ENCODE measurements around the gene SREK1IP1. TPM values are rescaled to one million over a fixed set of nuclear protein-coding genes. Genes with fewer than 3 reads are reported as not detected.
A peak's percentile ranks its signal among the peaks of the same experiment; 100 is the strongest.

The SREK1IP1 gene
- total and polyA plus RNA-seq, 9 of the 15 experiments (the other 6 are each of a cell fraction or from before 2014, with no cell fraction given), result 6.9 to 45.2 (median 21.7) TPM

DNA sequence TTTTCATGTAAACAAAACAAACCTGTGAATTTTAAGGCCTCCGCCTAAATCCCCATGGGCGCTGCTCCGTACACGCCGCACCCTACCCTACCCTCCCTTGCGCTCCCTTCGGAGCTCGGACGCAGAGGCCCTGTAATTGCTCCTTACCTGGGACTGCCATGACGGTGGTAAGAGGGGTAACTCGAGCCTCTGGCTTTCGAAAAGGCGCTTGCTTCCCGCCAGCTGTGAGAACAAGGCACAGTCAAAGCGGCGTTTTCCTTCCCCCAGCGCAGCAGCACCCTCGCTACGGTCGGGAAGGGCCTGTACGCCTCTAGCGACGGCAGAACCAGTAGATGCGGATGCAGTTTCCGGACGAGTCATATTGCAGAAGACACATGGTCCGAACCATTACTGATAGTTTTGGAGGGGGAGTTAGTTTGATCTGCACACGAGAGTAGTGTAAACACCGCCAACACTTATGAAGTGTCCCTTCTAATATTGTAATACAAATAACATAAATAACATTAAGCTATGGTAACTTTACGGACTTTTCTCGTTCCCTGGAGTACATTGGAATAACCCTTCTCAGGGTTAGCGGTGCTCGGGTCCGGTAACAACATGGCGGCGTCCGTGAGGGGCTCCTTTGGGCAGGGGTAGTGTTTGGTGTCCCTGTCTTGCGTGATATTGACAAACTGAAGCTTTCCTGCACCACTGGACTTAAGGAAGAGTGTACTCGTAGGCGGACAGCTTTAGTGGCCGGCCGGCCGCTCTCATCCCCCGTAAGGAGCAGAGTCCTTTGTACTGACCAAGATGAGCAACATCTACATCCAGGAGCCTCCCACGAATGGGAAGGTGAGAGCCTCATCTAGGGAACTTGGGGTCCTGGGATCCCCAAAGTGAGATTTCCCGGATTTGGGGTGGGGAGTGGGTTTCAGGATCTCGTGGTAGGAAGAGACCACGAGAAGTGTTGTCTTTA lies at the start of gene SREK1IP1, which contains the start of gene CWC27 (continued):
- TF ChIP-seq, protein P1, sequence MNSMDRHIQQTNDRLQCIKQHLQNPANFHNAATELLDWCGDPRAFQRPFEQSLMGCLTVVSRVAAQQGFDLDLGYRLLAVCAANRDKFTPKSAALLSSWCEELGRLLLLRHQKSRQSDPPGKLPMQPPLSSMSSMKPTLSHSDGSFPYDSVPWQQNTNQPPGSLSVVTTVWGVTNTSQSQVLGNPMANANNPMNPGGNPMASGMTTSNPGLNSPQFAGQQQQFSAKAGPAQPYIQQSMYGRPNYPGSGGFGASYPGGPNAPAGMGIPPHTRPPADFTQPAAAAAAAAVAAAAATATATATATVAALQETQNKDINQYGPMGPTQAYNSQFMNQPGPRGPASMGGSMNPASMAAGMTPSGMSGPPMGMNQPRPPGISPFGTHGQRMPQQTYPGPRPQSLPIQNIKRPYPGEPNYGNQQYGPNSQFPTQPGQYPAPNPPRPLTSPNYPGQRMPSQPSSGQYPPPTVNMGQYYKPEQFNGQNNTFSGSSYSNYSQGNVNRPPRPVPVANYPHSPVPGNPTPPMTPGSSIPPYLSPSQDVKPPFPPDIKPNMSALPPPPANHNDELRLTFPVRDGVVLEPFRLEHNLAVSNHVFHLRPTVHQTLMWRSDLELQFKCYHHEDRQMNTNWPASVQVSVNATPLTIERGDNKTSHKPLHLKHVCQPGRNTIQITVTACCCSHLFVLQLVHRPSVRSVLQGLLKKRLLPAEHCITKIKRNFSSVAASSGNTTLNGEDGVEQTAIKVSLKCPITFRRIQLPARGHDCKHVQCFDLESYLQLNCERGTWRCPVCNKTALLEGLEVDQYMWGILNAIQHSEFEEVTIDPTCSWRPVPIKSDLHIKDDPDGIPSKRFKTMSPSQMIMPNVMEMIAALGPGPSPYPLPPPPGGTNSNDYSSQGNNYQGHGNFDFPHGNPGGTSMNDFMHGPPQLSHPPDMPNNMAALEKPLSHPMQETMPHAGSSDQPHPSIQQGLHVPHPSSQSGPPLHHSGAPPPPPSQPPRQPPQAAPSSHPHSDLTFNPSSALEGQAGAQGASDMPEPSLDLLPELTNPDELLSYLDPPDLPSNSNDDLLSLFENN (IDR thresholded peaks at IDR 0.05; ENCODE audit: low read depth in 2 of 2, low read length in 2 of 2), result no peak
- TF ChIP-seq FOXA3 (CRISPR knock-in tag; conservative IDR thresholded peaks at IDR 0.05 in 1 of 2, IDR thresholded peaks at IDR 0.05 in 1 of 2) (0 out of 4 replicates have a peak, but pooled peaks of 1 of the 2 experiments have one; percentile 7), CSDE1 (IDR thresholded peaks at IDR 0.05) (0 out of 4 replicates have a peak, but pooled peaks of 1 of the 2 experiments have one; percentile 16), YY1 (IDR thresholded peaks at IDR 0.05; ENCODE audit: borderline replicate concordance in 1 of 3, control insufficient read depth in 1 of 3, extremely low read depth in 1 of 3, insufficient read depth in 3 of 3, insufficient read length in 1 of 3, insufficient replicate concordance in 2 of 3, low read depth in 1 of 3, low read length in 2 of 3) (peak; percentile 84 to 97 (median 90)), ZEB2 (IDR thresholded peaks at IDR 0.05) (peak; percentile 98), POLR2A (conservative IDR thresholded peaks at IDR 0.05) (peak; percentile 88), MAFF (IDR thresholded peaks at IDR 0.05; ENCODE audit: low read length) (peak; percentile 41; the same call in 1 of the 2 replicates), CTBP1 (IDR thresholded peaks at IDR 0.05; ENCODE audit: borderline replicate concordance) (peak; percentile 65; the same call in 1 of the 2 replicates), RAD51 (IDR thresholded peaks at IDR 0.05; ENCODE audit: borderline replicate concordance, low read depth) (0 out of 2 replicates have a peak, but pooled peaks have one; percentile 7), CHCHD3 (CRISPR knock-in tag; IDR thresholded peaks at IDR 0.05) (no peak), ZBTB7A (IDR thresholded peaks at IDR 0.05; ENCODE audit: borderline replicate concordance, control insufficient read depth, low read depth, low read length) (peak; percentile 66; the same call in 1 of the 2 replicates), SMAD4 (CRISPR knock-in tag; conservative IDR thresholded peaks at IDR 0.05) (peak; percentile 16; the same call in 1 of the 2 replicates), ZNF316 (IDR thresholded peaks at IDR 0.05) (0 out of 2 replicates have a peak, but pooled peaks have one; percentile 5), RBM22 (IDR thresholded peaks at IDR 0.05; ENCODE audit: low read depth, low read length, poor library complexity, severe bottlenecking) (no peak)
- TF ChIP-seq, protein P2, sequence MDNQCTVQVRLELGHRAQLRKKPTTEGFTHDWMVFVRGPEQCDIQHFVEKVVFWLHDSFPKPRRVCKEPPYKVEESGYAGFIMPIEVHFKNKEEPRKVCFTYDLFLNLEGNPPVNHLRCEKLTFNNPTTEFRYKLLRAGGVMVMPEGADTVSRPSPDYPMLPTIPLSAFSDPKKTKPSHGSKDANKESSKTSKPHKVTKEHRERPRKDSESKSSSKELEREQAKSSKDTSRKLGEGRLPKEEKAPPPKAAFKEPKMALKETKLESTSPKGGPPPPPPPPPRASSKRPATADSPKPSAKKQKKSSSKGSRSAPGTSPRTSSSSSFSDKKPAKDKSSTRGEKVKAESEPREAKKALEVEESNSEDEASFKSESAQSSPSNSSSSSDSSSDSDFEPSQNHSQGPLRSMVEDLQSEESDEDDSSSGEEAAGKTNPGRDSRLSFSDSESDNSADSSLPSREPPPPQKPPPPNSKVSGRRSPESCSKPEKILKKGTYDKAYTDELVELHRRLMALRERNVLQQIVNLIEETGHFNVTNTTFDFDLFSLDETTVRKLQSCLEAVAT (IDR thresholded peaks at IDR 0.05), result peak in 1 of 2 experiments; percentile 40; a peak in 2 of 4 replicates
- TF ChIP-seq, protein P3, sequence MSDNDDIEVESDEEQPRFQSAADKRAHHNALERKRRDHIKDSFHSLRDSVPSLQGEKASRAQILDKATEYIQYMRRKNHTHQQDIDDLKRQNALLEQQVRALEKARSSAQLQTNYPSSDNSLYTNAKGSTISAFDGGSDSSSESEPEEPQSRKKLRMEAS (CRISPR knock-in tag; IDR thresholded peaks at IDR 0.05), result peak; percentile 39; the same call in 1 of the 2 replicates
